GM12873 (cell line): ENCODE results near the gene LIN28B.

Experiments used
- TF ChIP-seq, protein P1 (sequence below): IDR thresholded peaks from 2 replicates; pipeline ENCODE4 v1.5.1; 2012; ENCODE audit warnings: low read depth, mild to moderate bottlenecking, moderate library complexity, low read length, control low read depth; ENCODE audit not compliant: insufficient read depth; ENCODE audit errors: missing control alignments

LIN28B gene

DNA sequence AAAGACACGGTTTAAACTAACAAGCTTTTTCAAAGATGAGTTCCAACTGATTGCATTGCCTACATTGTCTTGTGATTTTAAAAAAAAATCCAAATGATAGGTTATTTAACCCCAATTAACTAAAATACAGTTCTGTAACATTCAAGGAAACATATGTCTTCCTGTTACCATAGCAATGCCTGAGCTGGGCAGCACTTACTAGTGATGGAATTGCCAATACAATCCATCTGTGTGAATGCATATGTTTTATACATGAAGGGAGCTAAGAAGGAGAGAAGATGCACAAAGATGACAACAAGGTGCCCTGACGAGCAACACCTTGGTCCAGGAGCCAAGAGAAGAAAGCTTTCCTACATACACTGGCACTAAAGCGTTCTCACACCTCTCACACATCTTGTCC, 154.2 kb downstream of the LIN28B start:
- TF ChIP-seq, protein P1, sequence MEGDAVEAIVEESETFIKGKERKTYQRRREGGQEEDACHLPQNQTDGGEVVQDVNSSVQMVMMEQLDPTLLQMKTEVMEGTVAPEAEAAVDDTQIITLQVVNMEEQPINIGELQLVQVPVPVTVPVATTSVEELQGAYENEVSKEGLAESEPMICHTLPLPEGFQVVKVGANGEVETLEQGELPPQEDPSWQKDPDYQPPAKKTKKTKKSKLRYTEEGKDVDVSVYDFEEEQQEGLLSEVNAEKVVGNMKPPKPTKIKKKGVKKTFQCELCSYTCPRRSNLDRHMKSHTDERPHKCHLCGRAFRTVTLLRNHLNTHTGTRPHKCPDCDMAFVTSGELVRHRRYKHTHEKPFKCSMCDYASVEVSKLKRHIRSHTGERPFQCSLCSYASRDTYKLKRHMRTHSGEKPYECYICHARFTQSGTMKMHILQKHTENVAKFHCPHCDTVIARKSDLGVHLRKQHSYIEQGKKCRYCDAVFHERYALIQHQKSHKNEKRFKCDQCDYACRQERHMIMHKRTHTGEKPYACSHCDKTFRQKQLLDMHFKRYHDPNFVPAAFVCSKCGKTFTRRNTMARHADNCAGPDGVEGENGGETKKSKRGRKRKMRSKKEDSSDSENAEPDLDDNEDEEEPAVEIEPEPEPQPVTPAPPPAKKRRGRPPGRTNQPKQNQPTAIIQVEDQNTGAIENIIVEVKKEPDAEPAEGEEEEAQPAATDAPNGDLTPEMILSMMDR, result no peak

DNA sequence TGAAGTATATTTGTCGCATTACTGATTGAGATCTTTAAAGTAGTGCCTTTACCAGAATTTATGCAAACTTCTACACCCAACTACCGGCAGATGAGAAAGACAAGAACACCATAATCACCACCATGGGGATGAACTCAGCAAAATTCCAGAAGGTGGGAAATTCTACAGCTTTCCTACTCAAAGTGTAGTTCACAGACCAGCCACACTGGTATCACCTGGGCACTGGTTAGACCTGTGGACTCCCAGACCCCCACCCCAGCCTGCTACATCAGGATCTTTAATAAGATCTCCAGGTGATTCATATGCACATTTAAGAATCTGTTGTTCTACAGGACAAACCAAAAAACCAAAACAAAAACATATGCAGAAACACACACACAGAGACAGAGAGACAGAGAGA, 155.0 kb downstream of the LIN28B start:
- TF ChIP-seq, protein P1, result no peak

DNA sequence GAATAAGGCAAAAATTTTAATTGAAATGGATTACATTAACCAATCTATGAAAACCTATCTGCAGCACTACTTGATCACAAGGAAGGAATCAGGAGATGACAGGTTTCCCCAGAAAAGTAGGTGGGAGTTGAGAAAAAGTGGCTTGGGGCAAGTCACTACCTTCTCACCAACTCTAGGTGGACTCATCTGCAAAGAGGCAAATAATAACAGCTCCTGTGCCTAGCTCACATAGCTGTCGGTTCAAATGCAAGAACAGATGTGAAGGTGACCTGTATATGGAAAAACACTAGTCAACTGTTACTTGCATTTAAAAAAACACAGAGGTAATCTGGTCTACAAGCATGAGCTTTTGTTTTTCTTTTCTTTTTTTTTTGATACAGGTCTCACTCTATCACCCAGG, 155.7 kb downstream of the LIN28B start:
- TF ChIP-seq, protein P1, result peak; percentile 6

DNA sequence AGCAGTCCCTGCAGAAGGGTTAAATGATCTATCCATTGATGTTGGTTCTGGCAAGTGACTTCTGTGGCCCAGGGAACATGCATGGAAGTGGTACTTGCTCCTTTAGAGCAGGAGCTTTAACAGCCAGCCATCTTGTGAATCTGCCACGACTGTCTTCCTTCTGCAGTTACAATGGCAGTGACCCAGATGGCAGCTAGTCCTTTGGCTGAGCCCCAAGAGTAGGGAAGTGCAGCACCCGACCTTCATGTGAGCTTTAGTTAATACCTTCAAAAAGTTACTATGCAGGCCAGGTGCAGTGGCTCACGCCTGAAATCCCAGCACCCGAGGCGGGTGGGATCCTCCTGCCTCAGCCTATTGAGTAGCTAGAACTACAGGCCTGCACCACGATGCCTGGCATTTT, 156.5 kb downstream of the LIN28B start:
- TF ChIP-seq, protein P1, result no peak

DNA sequence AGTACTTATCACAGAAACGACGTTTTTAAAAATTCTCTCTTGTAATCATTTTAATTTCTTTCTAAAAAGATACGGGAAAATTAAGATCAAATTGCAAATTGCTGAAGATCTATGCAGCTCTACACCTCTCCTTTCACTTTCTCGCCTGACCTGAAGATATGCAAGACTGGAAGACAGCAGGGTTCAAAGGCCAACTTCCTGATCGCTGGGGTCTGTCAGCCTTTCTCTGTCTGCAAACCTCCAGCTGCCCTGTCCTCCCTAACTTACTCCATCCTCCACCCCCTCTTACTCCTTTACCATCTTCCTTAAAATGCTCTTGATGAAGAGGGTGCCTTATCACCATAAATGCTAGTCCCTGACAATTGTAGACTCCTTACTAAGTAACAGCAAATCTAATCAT, 159.2 kb downstream of the LIN28B start:
- TF ChIP-seq, protein P1, result no peak

DNA sequence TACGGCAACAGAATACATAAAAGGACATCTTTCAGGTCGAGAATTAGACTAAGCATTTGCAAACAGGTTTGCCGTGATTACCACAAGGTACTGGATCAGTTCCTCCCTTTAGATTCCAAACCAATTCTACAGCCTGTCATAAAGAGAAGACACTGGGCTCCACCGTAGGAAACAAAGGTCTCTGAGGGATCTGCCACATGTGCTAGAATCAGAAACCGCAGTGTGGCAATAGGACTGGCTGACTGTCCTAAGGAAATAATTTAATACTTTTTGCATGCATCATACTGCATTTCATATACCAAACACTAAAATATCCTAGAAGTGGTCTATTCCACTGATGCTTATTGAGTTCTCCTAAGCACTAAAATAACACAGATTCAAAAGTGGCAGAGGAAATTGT, 163.7 kb downstream of the LIN28B start:
- TF ChIP-seq, protein P1, result no peak

DNA sequence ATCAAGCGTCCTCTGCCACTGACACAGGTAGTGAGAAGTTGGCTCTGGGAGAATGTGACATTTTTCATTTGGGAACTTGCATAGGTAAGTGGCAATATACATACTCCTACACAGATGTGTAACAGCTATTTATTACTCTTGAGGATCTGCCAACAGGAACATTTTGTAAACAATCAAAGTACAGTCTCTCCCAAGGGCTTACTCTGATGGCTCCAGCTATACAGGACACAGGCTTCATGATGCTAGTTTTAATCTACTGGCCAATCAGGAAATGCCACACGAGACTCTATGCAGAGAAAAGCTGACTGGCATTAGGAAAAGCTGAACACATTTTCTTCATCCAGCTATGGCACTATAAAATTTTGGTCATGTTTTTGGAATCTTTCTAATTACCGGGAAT, 165.1 kb downstream of the LIN28B start:
- TF ChIP-seq, protein P1, result no peak
